NT2/D1 (cell line): ENCODE measurements around the gene HEATR5A.

Experiments
- SUZ12 ChIP-seq: IDR thresholded peaks from 2 replicates; pipeline ENCODE4 v1.6.1; 2011; ENCODE audit not compliant: insufficient read length, insufficient read depth; ENCODE audit errors: extremely low read depth
- YY1 ChIP-seq: IDR thresholded peaks from 2 replicates; pipeline ENCODE4 v1.6.1; 2011; ENCODE audit not compliant: insufficient read length, insufficient read depth

GRCh38 chr14:31253746-31254471, 166.4 kb downstream of the HEATR5A start:
- TF ChIP-seq YY1 (no peak), SUZ12 (no peak)
